Omental fat pad (tissue), 4 donors: Measurements from ENCODE around the gene AOPEP. TPM values are rescaled to one million over a fixed set of nuclear protein-coding genes. Genes with fewer than 3 reads are reported as not detected.

Experiments used
- ATAC-seq: fragments of 150-250 bp; one replicate; pipeline ENCODE4 v1.9.1; 2016; ENCODE audit warnings: mild to moderate bottlenecking, moderate library complexity; ENCODE audit not compliant: low FRiP score
- DNase-seq: peaks from one replicate; pipeline ENCODE4 v3.0.0-alpha.2; 2019; ENCODE audit warnings: low spot score
- CTCF ChIP-seq, 3 donors: fragments of 450-650 bp; IDR thresholded peaks; one replicate each; pipeline ENCODE4 v1.5.1; 2016 to 2017; ENCODE audit warnings: antibody characterized with exemption in 3 of 3, mild to moderate bottlenecking in 3 of 3, moderate library complexity in 2 of 3
- total RNA-seq, 4 donors: library from RNA; depleted of rRNA; stranded (reverse); fragments of >200 nt; gene quantifications; one replicate each; pipeline ENCODE4 v1.1.0, GENCODE V29; 2016

Gene AOPEP
- total RNA-seq, 4 donors from 2014 or later: 45.9 to 102 (median 55.1) TPM

GRCh38 chr9:94758880-94759279, 32.4 kb downstream of the AOPEP start:
- no peak for ATAC-seq
- no peak for TF ChIP-seq CTCF (IDR thresholded peaks at IDR 0.05)
- DNase-seq: no peak

- DNase-seq (no peak), ATAC-seq (no peak)
- TF ChIP-seq CTCF (IDR thresholded peaks at IDR 0.05): no peak
Measured at GRCh38 chr9:94760010-94760409, 33.5 kb downstream of the AOPEP start.

GRCh38 chr9:94760660-94761059, 34.2 kb downstream of the AOPEP start:
- DNase-seq (no peak), ATAC-seq (no peak)
- no peak for TF ChIP-seq CTCF (IDR thresholded peaks at IDR 0.05)

GRCh38 chr9:94761481-94761880, 35.0 kb downstream of the AOPEP start:
- TF ChIP-seq CTCF (IDR thresholded peaks at IDR 0.05): no peak
- ATAC-seq (no peak), DNase-seq (no peak)

GRCh38 chr9:94767331-94768072, 41.0 kb downstream of the AOPEP start:
- no peak for DNase-seq
- TF ChIP-seq CTCF (IDR thresholded peaks at IDR 0.05): no peak
- ATAC-seq: no peak

- TF ChIP-seq CTCF (IDR thresholded peaks at IDR 0.05): no peak
- ATAC-seq (no peak), DNase-seq (no peak)
Measured at GRCh38 chr9:94768766-94769165, 42.3 kb downstream of the AOPEP start.

- ATAC-seq (no peak), DNase-seq (no peak)
- TF ChIP-seq CTCF (IDR thresholded peaks at IDR 0.05): no peak
Measured at GRCh38 chr9:94770334-94770733, 43.8 kb downstream of the AOPEP start.
